ENCODE results near the gene FCRLB. TPM values are rescaled to one million over a fixed set of nuclear protein-coding genes. Genes with fewer than 3 reads are reported as not detected.
"Not testable (repeated sequence)": the region's sequence is repeated elsewhere in the genome, so short reads cannot be mapped to it uniquely, and the experiment has no call there.

The FCRLB gene
- total RNA-seq, 1 donor, result 0.54 TPM

- no peak for DNase-seq (ENCODE audit: low read depth in 2 of 3, low spot score in 2 of 3)
Measured at GRCh38 chr1:161718559-161719324, 2.6 kb upstream of the FCRLB start.

GRCh38 chr1:161719325-161719611 lies 2.1 kb upstream of the FCRLB start:
- no peak for DNase-seq (ENCODE audit: low read depth in 2 of 3, low spot score in 2 of 3)

- no peak for DNase-seq (ENCODE audit: low read depth in 2 of 3, low spot score in 2 of 3)
Measured at GRCh38 chr1:161720422-161720821, 922 bp upstream of the FCRLB start.

GRCh38 chr1:161721738-161722343 lies 497 bp downstream of the FCRLB start:
- peak in 2 of 3 donors; percentile 45 to 46 for DNase-seq (ENCODE audit: low read depth in 2 of 3, low spot score in 2 of 3)

- no peak for DNase-seq (ENCODE audit: low read depth in 2 of 3, low spot score in 2 of 3)
Measured at GRCh38 chr1:161722406-161722805, 1.1 kb downstream of the FCRLB start.

GRCh38 chr1:161723459-161724141 lies 2.3 kb downstream of the FCRLB start:
- no peak for DNase-seq (ENCODE audit: low read depth in 2 of 3, low spot score in 2 of 3)

GRCh38 chr1:161725258-161725907 lies 4.0 kb downstream of the FCRLB start:
- not testable (repeated sequence) for DNase-seq (ENCODE audit: low read depth in 2 of 3, low spot score in 2 of 3)

GRCh38 chr1:161725908-161726472 lies 4.6 kb downstream of the FCRLB start:
- peak in 2 of 3 donors; percentile 35 to 43 for DNase-seq (ENCODE audit: low read depth in 2 of 3, low spot score in 2 of 3)

- DNase-seq (ENCODE audit: low read depth in 2 of 3, low spot score in 2 of 3), result peak; percentile 55 to 69 (median 61)
Measured at GRCh38 chr1:161726473-161727255, 5.3 kb downstream of the FCRLB start.

- peak; percentile 43 to 67 (median 51) for DNase-seq (ENCODE audit: low read depth in 2 of 3, low spot score in 2 of 3)
Measured at GRCh38 chr1:161727256-161727924, 6.0 kb downstream of the FCRLB start.

GRCh38 chr1:161728376-161729226 lies 7.3 kb downstream of the FCRLB start:
- DNase-seq (ENCODE audit: low read depth in 2 of 3, low spot score in 2 of 3), result no peak

GRCh38 chr1:161730050-161730564 lies 8.8 kb downstream of the FCRLB start:
- DNase-seq (ENCODE audit: low read depth in 2 of 3, low spot score in 2 of 3), result no peak

- DNase-seq (ENCODE audit: low read depth in 2 of 3, low spot score in 2 of 3), result no peak
Measured at GRCh38 chr1:161731241-161731640, 9.9 kb downstream of the FCRLB start.

- no peak for DNase-seq (ENCODE audit: low read depth in 2 of 3, low spot score in 2 of 3)
Measured at GRCh38 chr1:161731981-161732718, 10.8 kb downstream of the FCRLB start.

- DNase-seq (ENCODE audit: low read depth in 2 of 3, low spot score in 2 of 3), result no peak
Measured at GRCh38 chr1:161733526-161733925, 12.2 kb downstream of the FCRLB start.

GRCh38 chr1:161735837-161736236 lies 14.5 kb downstream of the FCRLB start:
- no peak for DNase-seq (ENCODE audit: low read depth in 2 of 3, low spot score in 2 of 3)

GRCh38 chr1:161736335-161736969 lies 15.1 kb downstream of the FCRLB start:
- no peak for DNase-seq (ENCODE audit: low read depth in 2 of 3, low spot score in 2 of 3)
